ENCODE results near the gene MINDY4.

MINDY4 gene

DNA sequence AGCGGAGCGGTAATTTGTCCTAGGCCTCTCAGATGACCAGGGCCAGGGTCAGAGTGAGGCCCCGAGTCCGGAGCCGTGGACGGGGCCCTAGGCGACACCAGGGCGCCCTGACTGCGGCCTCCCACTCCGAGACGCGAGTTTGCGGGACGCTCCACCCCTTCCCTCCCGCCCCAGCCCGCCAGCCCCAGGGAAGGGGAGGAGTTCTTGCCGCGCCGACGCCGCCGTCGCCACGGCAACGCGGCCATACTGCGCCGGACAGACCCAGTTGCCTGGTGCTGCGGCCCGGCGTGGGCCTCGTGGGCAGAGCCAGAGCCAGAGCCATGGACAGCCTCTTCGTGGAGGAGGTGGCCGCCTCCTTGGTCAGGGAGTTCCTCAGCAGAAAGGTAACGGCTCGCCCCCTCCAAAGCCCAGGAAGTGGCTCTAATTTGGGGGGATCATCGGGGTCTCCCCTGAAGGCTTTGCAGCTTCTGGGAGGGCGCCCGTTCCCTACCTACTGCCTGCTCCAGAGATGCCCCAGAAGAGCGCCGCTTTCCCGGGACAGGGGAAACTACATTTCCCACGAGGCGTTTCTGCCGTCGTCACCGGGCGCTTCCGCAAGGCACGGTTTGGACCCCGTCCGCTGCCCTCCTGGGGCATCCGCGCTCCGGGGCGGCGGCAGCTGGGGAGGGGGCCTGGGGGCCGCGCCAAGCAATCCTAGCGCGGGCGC lies at the start of gene MINDY4:
TSS of gene MINDY4 (plus strand) at position 244 of the 706 bp plus-strand sequence. CDS start at position 321, 77 bp downstream.
- FAIRE-seq = no peak

DNA sequence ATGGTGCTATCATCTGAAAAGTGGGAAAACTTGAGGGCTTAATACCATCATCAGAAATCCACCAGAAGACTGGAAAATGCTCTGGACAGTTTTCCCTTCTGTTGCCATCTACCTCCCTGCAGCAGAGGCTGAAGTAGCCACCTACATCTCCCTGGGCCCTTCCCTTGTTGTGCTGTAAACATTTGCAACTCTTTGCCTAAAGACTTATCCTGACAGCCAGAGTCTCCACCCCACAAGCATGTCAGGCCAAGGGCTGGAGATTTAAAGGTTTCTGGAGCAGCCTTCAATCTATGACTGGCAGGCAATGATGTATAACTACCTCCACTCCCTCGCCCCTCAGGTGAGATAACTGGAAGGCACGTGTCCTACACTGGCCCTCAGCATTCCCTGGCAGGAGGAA lies 49.0 kb upstream of the MINDY4 start:
- no peak for FAIRE-seq

GRCh38 chr7:30722671-30723070 lies 48.5 kb upstream of the MINDY4 start:
- no peak for FAIRE-seq

- FAIRE-seq = no peak
Observed at GRCh38 chr7:30723776-30724175, 47.4 kb upstream of the MINDY4 start.

DNA sequence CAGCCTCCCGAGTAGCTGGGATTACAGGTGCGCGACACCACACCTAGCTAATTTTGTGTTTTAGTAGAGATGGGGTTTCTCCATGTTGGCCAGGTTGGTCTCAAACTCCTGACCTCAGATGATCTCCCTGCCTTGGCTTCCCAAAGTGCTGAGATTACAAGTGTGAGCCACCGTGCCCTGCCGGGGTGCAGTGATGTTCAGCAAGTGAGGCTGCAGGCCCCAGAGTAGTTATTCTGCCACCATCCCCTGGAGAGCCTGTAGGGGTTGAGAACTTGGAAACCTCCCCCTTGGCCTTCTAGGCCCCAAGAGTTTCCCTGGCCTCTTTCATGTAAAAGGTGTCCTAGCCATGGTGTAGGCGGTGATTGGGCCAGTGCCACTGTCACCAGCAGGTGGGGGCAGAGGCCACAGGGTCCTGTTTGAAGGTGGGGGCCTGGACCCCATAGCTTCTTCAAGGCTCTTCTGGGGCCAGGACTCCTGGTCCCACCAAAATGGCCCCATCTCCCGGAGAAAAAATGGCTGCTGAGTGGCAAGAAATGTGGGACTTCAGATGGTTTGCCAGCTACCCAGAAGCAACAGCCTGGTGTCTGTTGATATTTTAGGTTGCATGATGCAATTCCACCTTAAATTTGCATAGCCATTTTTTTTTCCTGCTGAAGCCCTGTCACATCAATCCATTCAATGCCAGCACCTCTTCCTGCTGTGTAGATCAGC lies 44.8 kb upstream of the MINDY4 start:
- FAIRE-seq = no peak

DNA sequence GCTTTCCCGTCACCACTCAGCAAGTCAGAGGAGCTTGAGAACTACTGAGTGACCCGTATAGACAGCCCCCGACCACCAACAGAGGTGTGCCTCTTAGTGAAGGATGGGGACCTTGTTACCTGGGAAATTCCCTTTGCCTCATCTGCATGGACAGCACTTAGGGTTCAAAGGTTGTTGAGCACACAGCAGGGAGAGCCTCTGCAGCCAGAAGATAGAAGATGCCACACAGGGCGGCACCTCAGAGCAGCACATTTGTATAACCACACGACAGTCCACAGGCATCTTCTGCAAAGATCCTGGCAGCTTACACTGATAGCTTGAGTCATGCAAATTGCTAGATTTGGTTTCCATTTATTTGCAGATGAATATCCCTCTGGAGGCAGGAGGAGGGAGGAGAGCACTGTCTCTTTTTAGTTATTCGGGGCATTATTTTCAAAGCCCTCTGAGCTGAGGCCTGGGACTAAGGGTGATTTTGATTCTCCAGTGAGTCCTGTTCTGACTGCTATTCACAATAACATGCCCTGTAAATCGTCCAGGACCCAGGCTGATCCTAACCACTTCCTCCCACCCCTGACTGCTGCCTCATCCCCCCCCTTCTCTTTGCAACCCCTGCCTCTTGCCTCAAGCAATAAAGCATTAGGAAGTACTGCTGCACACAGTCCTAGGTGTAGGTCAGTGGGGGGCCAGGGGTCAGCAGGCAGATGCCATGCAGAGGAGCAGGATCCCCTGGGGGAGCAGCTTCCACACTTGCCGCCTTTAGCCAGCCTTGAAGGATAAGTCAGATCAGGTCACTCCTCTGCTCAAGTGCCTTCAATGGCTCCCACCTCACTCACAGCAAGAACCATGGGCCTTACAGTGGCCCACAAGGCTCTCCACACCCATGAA lies 43.9 kb upstream of the MINDY4 start:
- no peak for FAIRE-seq

DNA sequence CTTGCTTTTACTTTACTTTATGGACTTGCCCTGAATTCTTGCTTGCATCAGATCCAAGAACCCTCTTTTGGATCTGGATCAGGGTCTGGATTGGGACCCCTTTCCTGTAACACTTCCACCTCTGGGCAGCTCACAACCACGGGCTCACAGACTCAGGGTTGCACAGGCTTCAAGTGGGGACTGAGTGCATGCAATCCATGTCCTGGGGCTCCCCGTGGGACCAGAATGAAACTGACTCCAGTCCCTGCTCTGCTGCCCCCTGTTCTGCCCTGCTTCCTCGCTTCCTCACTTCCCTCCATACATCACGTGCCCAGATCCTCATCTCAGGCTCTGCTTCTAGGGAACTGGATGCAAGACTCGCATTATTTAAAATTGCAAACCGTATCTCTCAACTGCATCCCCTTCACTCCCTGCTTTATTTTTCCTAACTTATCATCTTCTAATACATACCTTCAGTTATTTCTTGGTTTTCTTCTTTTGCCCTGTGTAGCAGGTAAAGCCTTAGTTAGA lies 42.6 kb upstream of the MINDY4 start:
- no peak for FAIRE-seq

- no peak for FAIRE-seq
Observed at GRCh38 chr7:30729642-30730041, 41.6 kb upstream of the MINDY4 start.

- no peak for FAIRE-seq
Observed at GRCh38 chr7:30730097-30730496, 41.1 kb upstream of the MINDY4 start.

GRCh38 chr7:30730996-30731395 lies 40.2 kb upstream of the MINDY4 start:
- FAIRE-seq = no peak

GRCh38 chr7:30731581-30731980 lies 39.6 kb upstream of the MINDY4 start:
- FAIRE-seq = no peak

DNA sequence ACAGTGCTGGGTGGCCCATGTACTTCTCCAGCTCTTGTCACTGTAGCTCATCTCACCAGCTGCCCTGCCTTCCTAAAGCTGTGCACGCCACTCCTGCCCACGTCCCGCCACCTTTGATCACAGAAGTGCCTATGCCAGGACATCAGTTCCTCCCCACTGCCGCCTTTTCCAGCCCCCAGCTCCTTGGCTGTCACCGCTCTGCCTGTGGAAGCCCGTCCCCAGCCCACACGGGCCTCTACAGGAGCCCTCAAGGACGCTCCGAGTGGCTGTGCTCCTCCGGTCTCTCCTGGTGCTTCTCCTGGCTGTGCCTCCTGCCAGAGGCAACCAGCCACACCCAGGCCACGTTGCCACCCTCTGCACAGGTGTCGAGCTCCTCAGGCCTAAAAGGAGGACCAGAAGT lies 38.6 kb upstream of the MINDY4 start:
- no peak for FAIRE-seq

- FAIRE-seq = no peak
Observed at GRCh38 chr7:30733216-30733615, 38.0 kb upstream of the MINDY4 start.

- no peak for FAIRE-seq
Observed at GRCh38 chr7:30733691-30734090, 37.5 kb upstream of the MINDY4 start.

DNA sequence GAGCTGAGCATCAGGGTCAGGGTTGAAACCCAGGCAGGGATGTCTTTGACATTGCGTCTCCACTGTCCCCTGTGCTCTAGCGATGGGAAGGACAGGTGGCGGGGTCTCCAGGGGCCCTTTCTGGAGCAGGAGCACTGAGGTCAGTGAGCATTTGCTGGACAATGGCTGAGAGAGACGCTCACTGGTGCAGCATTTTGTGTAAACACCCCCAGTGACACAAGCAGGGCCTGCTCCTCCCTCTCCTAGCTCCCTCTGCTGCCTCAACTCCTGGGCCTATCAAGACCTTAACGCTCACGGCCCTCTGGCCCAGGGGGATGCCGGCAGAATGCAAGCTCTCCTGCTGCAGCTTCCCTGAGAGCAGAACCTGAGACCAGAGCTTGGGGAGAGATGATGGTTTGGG lies 36.7 kb upstream of the MINDY4 start:
- FAIRE-seq = no peak

- FAIRE-seq = no peak
Observed at GRCh38 chr7:30735631-30736030, 35.6 kb upstream of the MINDY4 start.

DNA sequence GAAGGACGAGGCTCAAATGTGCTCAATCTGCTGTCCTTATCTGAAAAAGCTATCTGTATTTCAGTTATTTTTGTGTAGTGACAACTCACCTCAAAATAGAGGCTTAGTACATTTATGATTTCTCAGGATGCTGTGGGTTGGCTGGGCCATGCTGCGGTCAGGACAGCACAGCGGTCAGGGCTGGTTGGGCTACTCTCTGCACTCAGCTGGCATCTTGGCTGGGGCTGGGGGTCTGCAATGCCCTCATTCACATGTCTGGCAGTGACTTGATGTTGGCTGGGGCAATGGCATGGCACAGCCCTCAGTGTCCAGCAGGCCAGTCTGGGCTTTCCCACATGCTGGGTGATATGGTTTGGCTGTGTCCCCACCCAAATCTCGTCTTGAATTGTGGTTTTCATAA lies 34.9 kb upstream of the MINDY4 start:
- no peak for FAIRE-seq

- FAIRE-seq = no peak
Observed at GRCh38 chr7:30738026-30738915, 32.9 kb upstream of the MINDY4 start.

DNA sequence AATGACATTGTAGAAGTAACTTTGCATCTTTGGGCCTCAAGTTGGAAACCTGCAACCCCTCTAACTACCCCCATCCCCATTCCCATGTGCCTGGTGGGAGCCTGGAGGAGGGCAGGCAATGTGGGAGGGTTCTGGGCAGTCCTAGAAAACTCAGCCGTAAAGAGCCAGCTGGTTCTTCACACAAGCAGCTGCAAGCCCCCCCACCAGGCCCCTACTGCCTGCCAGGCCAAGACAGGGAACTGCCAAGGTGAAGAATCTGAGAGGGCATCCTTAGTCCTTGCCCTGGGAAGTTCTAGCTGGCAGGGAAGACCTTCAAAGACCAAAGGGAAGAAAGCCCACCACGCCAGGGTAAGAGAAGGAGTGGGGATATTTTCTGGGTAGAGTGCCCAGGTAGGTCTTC lies 31.5 kb upstream of the MINDY4 start:
- no peak for FAIRE-seq

GRCh38 chr7:30740417-30741181 lies 30.6 kb upstream of the MINDY4 start:
- no peak for FAIRE-seq

DNA sequence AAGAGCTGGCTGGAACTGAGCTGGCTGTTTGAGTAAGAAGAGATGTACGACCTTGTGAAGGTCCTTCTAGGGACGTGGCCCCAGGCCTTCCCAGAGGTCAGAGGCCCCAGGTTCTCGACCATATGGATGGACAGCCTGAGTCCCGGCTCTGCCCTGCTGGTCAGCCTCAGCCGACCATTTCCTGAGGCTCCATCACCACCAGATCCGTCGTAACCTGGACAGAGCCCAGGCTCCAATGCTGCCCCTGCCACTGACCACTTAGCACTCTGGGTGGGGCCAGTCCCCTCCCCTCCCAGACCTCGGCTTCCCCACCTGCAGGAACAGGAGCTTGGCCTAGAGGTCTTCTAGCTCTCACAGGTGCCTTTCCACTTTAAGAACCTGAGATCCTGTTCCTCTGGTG lies 29.9 kb upstream of the MINDY4 start:
- no peak for FAIRE-seq
